HepG2 (cell line): ENCODE results near the gene LRRC73. TPM values are rescaled to one million over a fixed set of nuclear protein-coding genes. Genes with fewer than 3 reads are reported as not detected.

Source experiments
- FOXA3 ChIP-seq: IDR thresholded peaks from 2 replicates; pipeline ENCODE4 v1.6.1; 2016; ENCODE audit warnings: missing genetic modification reagents, missing compliant biosample characterization
- HIVEP1 ChIP-seq: sonication (generic); formaldehyde crosslinking; IDR thresholded peaks from 2 replicates; pipeline ENCODE4 v1.4.0; 2020; ENCODE audit warnings: mild to moderate bottlenecking, missing genetic modification reagents
- ISL2 ChIP-seq: sonication (generic); formaldehyde crosslinking; IDR thresholded peaks from 2 replicates; pipeline ENCODE4 v1.5.0; 2020; ENCODE audit warnings: missing genetic modification reagents
- SOX13 ChIP-seq, 3 experiments: fragments of 450-650 bp in 1 of 3; sonication (generic) in 1 of 3; formaldehyde crosslinking in 1 of 3; IDR thresholded peaks in 2 of 3; conservative IDR thresholded peaks in 1 of 3; 2 replicates each; pipeline versions ENCODE4 v1.5.0 to v1.6.1; 2016 to 2020; ENCODE audit warnings: antibody characterized with exemption in 1 of 3, mild to moderate bottlenecking in 1 of 3, missing compliant biosample characterization in 1 of 3, missing genetic modification reagents in 1 of 3, moderate library complexity in 1 of 3
- ZNF263 ChIP-seq: sonication (generic); formaldehyde crosslinking; IDR thresholded peaks from 2 replicates; pipeline ENCODE4 v1.4.0; 2020; ENCODE audit warnings: missing genetic modification reagents
- ZNF354B ChIP-seq: sonication (generic); formaldehyde crosslinking; IDR thresholded peaks from 2 replicates; pipeline ENCODE4 v1.8.0; 2022; ENCODE audit warnings: mild to moderate bottlenecking, missing genetic modification reagents
- ZNF558 ChIP-seq: sonication (generic); formaldehyde crosslinking; IDR thresholded peaks from 2 replicates; pipeline ENCODE4 v1.9.0; 2022; ENCODE audit warnings: mild to moderate bottlenecking, missing genetic modification reagents, borderline replicate concordance
- ZNF781 ChIP-seq: sonication (generic); formaldehyde crosslinking; IDR thresholded peaks from 2 replicates; pipeline ENCODE4 v1.5.1; 2020; ENCODE audit warnings: borderline replicate concordance, mild to moderate bottlenecking, missing genetic modification reagents; ENCODE audit errors: not compliant biosample characterization
- ZNF878 ChIP-seq: sonication (generic); formaldehyde crosslinking; IDR thresholded peaks from 2 replicates; pipeline ENCODE4 v1.8.1; 2023; ENCODE audit warnings: mild to moderate bottlenecking, missing genetic modification reagents, moderate library complexity
- ZNF883 ChIP-seq: sonication (generic); formaldehyde crosslinking; IDR thresholded peaks from 2 replicates; pipeline ENCODE4 v1.5.1; 2020; ENCODE audit warnings: mild to moderate bottlenecking, missing genetic modification reagents; ENCODE audit errors: not compliant biosample characterization
- polyA plus RNA-seq, 8 experiments: library from polyadenylated mRNA; depleted of rRNA in 3 of 8; stranded (reverse) in 7 of 8; unstranded in 1 of 8; fragments of >200 nt; fragmentation: Illumina TruSeq in 4 of 8; extraction: Trizol in 4 of 8; gene quantifications; 2 replicates each; pipeline versions ENCODE4 v1.2.1 to v1.2.3, GENCODE V29; 2011 to 2016; ENCODE audit warnings: low read depth in 4 of 8, missing spikeins in 1 of 8, mixed read lengths in 1 of 8; ENCODE audit not compliant: insufficient read depth in 1 of 8
- total RNA-seq, 5 experiments: library from RNA; depleted of rRNA; stranded (reverse); fragments of >200 nt; fragmentation: Illumina TruSeq; extraction: Trizol; gene quantifications; 2 replicates each; pipeline ENCODE4 v1.2.3, GENCODE V29; 2016; ENCODE audit warnings: low read depth in 1 of 5
- TF ChIP-seq, protein P1 (sequence below): sonication (generic); formaldehyde crosslinking; IDR thresholded peaks from 2 replicates; pipeline ENCODE4 v1.4.0; 2020; ENCODE audit warnings: missing genetic modification reagents
- TF ChIP-seq, protein P2 (sequence below): sonication (generic); formaldehyde crosslinking; IDR thresholded peaks from 2 replicates; pipeline ENCODE4 v1.9.0; 2022; ENCODE audit warnings: missing genetic modification reagents, mild to moderate bottlenecking, borderline replicate concordance
- TF ChIP-seq, protein P3 (sequence below): sonication (generic); formaldehyde crosslinking; IDR thresholded peaks from 2 replicates; pipeline ENCODE4 v1.4.0; 2020; ENCODE audit warnings: mild to moderate bottlenecking, low read depth, missing genetic modification reagents
- TF ChIP-seq, protein P4 (sequence below): sonication (generic); formaldehyde crosslinking; IDR thresholded peaks from one replicate; pipeline ENCODE4 v1.5.1; 2020; ENCODE audit warnings: mild to moderate bottlenecking, missing genetic modification reagents; ENCODE audit errors: not compliant biosample characterization

Gene LRRC73
- total and polyA plus RNA-seq, 2 of the 13 experiments (the other 11 are each of a cell fraction or from before 2014, with no cell fraction given) = 0.11 to 0.12 TPM

DNA sequence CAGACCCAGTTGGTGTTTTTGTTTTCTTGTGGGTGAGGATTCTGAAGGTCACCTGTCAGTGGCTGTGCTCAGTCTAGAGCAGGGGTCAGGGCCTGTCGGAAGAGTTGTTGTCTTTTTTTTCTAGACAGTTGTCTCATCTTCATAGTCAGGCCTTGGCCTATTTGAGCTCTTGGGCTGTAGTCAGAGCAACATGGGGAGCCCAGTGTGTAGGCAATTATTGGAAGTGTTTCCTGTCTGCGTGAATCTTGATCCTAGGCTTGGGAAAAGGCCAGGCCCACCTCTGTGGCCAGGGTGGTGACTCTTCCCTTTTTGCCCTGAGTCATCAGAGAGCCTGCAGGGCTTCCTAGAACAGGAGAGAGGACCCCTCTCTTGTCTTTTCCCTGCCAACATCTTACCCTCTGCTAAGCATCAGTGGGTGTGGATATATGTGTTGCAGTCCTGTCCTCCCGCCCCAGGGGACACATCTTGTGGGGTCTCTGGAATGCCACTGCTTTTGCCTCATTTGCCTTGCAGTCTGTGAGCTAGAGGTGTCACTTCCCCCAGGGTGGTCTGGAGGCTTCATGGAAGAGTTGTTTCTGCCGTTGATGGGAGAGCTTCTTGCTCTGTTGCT lies 21.4 kb downstream of the LRRC73 start (continued):
- TF ChIP-seq, protein P1, sequence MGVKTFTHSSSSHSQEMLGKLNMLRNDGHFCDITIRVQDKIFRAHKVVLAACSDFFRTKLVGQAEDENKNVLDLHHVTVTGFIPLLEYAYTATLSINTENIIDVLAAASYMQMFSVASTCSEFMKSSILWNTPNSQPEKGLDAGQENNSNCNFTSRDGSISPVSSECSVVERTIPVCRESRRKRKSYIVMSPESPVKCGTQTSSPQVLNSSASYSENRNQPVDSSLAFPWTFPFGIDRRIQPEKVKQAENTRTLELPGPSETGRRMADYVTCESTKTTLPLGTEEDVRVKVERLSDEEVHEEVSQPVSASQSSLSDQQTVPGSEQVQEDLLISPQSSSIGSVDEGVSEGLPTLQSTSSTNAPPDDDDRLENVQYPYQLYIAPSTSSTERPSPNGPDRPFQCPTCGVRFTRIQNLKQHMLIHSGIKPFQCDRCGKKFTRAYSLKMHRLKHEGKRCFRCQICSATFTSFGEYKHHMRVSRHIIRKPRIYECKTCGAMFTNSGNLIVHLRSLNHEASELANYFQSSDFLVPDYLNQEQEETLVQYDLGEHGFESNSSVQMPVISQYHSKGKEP = no peak
- TF ChIP-seq ISL2 (no peak), FOXA3 (CRISPR knock-in tag) (peak; percentile 38; the same call in 1 of the 2 replicates), ZNF883 (CRISPR knock-in tag) (peak; percentile 27), HIVEP1 (CRISPR knock-in tag) (0 out of 2 replicates have a peak, but pooled peaks have one; percentile 58), ZNF263 (peak; percentile 58; the same call in 1 of the 2 replicates), ZNF781 (CRISPR knock-in tag) (no peak), ZNF558 (CRISPR knock-in tag) (no peak), ZNF878 (CRISPR knock-in tag) (0 out of 2 replicates have a peak, but pooled peaks have one; percentile 38), ZNF354B (no peak), SOX13 (IDR thresholded peaks at IDR 0.05) (no peak), SOX13 (CRISPR knock-in tag; conservative IDR thresholded peaks at IDR 0.05 in 1 of 2, IDR thresholded peaks at IDR 0.05 in 1 of 2) (peak in 1 of 2 experiments; percentile 69; a peak in 2 of 4 replicates)
- TF ChIP-seq, protein P2, sequence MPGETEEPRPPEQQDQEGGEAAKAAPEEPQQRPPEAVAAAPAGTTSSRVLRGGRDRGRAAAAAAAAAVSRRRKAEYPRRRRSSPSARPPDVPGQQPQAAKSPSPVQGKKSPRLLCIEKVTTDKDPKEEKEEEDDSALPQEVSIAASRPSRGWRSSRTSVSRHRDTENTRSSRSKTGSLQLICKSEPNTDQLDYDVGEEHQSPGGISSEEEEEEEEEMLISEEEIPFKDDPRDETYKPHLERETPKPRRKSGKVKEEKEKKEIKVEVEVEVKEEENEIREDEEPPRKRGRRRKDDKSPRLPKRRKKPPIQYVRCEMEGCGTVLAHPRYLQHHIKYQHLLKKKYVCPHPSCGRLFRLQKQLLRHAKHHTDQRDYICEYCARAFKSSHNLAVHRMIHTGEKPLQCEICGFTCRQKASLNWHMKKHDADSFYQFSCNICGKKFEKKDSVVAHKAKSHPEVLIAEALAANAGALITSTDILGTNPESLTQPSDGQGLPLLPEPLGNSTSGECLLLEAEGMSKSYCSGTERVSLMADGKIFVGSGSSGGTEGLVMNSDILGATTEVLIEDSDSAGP (CRISPR knock-in tag) = no peak
- TF ChIP-seq, protein P3, sequence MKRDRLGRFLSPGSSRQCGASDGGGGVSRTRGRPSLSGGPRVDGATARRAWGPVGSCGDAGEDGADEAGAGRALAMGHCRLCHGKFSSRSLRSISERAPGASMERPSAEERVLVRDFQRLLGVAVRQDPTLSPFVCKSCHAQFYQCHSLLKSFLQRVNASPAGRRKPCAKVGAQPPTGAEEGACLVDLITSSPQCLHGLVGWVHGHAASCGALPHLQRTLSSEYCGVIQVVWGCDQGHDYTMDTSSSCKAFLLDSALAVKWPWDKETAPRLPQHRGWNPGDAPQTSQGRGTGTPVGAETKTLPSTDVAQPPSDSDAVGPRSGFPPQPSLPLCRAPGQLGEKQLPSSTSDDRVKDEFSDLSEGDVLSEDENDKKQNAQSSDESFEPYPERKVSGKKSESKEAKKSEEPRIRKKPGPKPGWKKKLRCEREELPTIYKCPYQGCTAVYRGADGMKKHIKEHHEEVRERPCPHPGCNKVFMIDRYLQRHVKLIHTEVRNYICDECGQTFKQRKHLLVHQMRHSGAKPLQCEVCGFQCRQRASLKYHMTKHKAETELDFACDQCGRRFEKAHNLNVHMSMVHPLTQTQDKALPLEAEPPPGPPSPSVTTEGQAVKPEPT (CRISPR knock-in tag) = no peak
- TF ChIP-seq, protein P4, sequence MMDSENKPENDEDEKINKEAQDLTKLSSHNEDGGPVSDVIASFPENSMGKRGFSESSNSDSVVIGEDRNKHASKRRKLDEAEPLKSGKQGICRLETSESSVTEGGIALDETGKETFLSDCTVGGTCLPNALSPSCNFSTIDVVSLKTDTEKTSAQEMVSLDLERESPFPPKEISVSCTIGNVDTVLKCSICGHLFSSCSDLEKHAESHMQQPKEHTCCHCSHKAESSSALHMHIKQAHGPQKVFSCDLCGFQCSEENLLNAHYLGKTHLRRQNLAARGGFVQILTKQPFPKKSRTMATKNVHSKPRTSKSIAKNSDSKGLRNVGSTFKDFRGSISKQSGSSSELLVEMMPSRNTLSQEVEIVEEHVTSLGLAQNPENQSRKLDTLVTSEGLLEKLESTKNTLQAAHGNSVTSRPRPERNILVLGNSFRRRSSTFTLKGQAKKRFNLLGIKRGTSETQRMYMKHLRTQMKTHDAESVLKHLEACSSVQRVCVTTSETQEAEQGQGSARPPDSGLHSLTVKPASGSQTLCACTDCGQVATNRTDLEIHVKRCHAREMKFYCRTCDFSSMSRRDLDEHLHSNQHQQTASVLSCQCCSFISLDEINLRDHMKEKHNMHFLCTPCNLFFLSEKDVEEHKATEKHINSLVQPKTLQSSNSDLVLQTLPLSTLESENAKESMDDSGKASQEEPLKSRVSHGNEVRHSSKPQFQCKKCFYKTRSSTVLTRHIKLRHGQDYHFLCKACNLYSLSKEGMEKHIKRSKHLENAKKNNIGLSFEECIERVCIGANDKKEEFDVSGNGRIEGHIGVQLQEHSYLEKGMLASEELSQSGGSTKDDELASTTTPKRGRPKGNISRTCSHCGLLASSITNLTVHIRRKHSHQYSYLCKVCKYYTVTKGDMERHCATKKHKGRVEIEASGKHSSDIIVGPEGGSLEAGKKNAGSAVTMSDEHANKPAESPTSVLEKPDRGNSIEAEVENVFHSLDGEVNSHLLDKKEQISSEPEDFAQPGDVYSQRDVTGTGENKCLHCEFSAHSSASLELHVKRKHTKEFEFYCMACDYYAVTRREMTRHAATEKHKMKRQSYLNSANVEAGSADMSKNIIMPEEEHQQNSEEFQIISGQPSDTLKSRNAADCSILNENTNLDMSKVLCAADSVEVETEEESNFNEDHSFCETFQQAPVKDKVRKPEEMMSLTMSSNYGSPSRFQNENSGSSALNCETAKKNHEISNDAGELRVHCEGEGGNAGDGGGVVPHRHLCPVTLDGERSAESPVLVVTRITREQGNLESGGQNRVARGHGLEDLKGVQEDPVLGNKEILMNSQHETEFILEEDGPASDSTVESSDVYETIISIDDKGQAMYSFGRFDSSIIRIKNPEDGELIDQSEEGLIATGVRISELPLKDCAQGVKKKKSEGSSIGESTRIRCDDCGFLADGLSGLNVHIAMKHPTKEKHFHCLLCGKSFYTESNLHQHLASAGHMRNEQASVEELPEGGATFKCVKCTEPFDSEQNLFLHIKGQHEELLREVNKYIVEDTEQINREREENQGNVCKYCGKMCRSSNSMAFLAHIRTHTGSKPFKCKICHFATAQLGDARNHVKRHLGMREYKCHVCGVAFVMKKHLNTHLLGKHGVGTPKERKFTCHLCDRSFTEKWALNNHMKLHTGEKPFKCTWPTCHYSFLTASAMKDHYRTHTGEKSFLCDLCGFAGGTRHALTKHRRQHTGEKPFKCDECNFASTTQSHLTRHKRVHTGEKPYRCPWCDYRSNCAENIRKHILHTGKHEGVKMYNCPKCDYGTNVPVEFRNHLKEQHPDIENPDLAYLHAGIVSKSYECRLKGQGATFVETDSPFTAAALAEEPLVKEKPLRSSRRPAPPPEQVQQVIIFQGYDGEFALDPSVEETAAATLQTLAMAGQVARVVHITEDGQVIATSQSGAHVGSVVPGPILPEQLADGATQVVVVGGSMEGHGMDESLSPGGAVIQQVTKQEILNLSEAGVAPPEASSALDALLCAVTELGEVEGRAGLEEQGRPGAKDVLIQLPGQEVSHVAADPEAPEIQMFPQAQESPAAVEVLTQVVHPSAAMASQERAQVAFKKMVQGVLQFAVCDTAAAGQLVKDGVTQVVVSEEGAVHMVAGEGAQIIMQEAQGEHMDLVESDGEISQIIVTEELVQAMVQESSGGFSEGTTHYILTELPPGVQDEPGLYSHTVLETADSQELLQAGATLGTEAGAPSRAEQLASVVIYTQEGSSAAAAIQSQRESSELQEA (CRISPR knock-in tag) = peak; percentile 90
